SIG-M5 treated with dmso at 0.1 percent for 504 hours (cell line): ENCODE data around the gene AGAP1.

Source experiments
- DNase-seq: peaks from one replicate; lab custom pipeline; 2025; ENCODE audit not compliant: unreplicated experiment; lab: John Stamatoyannopoulos, UW

AGAP1 gene

GRCh38 chr2:235727891-235728799 is 234.3 kb downstream of the AGAP1 start:
- DNase-seq, result no peak

GRCh38 chr2:235728800-235729556 is 235.1 kb downstream of the AGAP1 start:
- DNase-seq, result no peak

- DNase-seq, result no peak
These were observed 235.7 kb downstream of the AGAP1 start for GRCh38 chr2:235729557-235729947.

- DNase-seq, result no peak
These were observed 236.3 kb downstream of the AGAP1 start for GRCh38 chr2:235730115-235730514.

GRCh38 chr2:235733761-235734160 is 239.9 kb downstream of the AGAP1 start:
- DNase-seq, result no peak

GRCh38 chr2:235734168-235734567 is 240.3 kb downstream of the AGAP1 start:
- DNase-seq, result no peak

- no peak for DNase-seq
These were observed 240.9 kb downstream of the AGAP1 start for GRCh38 chr2:235734688-235735231.

GRCh38 chr2:235737396-235737795 is 243.6 kb downstream of the AGAP1 start:
- no peak for DNase-seq

GRCh38 chr2:235737840-235738239 is 244.0 kb downstream of the AGAP1 start:
- no peak for DNase-seq

GRCh38 chr2:235739704-235740415 is 246.0 kb downstream of the AGAP1 start:
- no peak for DNase-seq

- DNase-seq, result no peak
These were observed 247.0 kb downstream of the AGAP1 start for GRCh38 chr2:235740821-235741220.

GRCh38 chr2:235744161-235744560 is 250.3 kb downstream of the AGAP1 start:
- no peak for DNase-seq

GRCh38 chr2:235745597-235745996 is 251.8 kb downstream of the AGAP1 start:
- DNase-seq, result no peak

- DNase-seq, result peak; percentile 70
These were observed 252.6 kb downstream of the AGAP1 start for GRCh38 chr2:235746257-235746934.

GRCh38 chr2:235747001-235747785 is 253.3 kb downstream of the AGAP1 start:
- no peak for DNase-seq

GRCh38 chr2:235747786-235748091 is 253.9 kb downstream of the AGAP1 start:
- no peak for DNase-seq

- no peak for DNase-seq
These were observed 255.4 kb downstream of the AGAP1 start for GRCh38 chr2:235749121-235749770.

- DNase-seq, result no peak
These were observed 255.9 kb downstream of the AGAP1 start for GRCh38 chr2:235749771-235750160.

- DNase-seq, result no peak
These were observed 259.0 kb downstream of the AGAP1 start for GRCh38 chr2:235752846-235753245.
